ENCODE results near the gene KRT82.

- TF ChIP-seq CTCF (IDR thresholded peaks at IDR 0.05) (no peak), POLR2A (IDR thresholded peaks at IDR 0.05) (no peak)
Observed at GRCh38 chr12:52418576-52419110, 12.5 kb upstream of the KRT82 start.

Data from testis (tissue), 2 donors.